ENCODE results near the gene SCAF1. TPM values are rescaled to one million over a fixed set of nuclear protein-coding genes. Genes with fewer than 3 reads are reported as not detected.
A peak's percentile ranks its signal among the peaks of the same experiment; 100 is the strongest.

The SCAF1 gene
- total and polyA plus RNA-seq, 7 donors = 23.0 to 72.9 (median 45.5) TPM

DNA sequence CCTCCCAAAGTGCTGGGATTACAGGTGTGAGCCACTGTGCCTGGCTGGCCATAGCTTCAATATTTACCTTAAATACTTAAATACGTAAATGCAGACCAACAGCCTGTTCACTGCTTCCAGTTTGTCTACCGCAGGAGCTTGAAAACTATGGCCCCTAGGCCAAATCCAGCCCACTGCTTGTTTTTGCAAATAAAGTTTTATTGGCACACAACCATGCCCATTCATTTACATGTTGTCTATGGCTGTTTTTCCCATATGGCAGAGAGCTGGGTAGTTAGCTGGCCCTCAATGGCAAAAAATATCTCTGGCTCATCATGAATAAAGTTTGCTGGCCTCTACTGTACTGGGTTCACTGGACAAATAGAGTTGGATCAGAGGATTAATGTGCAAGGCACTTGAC lies 39.2 kb upstream of the SCAF1 start:
- DNase-seq = no peak
- no peak for ATAC-seq
- no peak overlapping the region for H3K4me3 ChIP-seq
- no peaks in the 10 kb centered on the region for H3K9me3 ChIP-seq
- no peaks in the 10 kb centered on the region for H3K27me3 ChIP-seq (ENCODE audit: insufficient read depth in 3 of 3, low read length in 2 of 3)
- TF ChIP-seq CTCF (IDR thresholded peaks at IDR 0.05) = no peak
- H3K36me3 ChIP-seq (ENCODE audit: insufficient read depth in 1 of 2, low read depth in 1 of 2) = peaks cover 0 to 74% of the 10 kb centered on the region in 2 donors
- no peak overlapping the region for H3K27ac ChIP-seq
- H3K4me1 ChIP-seq = no peaks in the 10 kb centered on the region
- WGBS, 3 donors = 96 to 98% (median 97%) methylated on average over 2 of the region's 2 CpGs
- intact Hi-C loops (cut with DNase I) = no loop called here

DNA sequence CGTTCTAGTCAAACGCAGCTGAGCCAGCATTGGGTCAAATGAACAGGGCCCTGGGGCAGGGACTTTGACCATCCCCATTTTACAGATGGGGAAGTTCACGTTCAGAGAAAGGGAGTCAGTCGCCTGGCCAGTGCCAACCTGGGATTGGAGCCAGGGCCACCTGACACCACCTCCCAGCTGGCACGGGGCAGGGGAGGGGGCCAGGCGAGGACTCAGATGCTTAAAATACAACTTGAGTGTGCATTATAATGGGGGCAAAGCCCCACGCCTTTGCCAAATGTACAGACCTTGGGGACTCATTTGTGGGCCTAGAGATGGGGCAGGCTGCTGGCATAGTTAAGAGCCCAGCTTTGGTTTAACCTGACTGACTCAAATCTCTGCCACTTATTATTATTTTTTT lies 36.4 kb upstream of the SCAF1 start:
- Histone ChIP-seq H3K4me3 (no peak overlapping the region), H3K27ac (peak overlapping the region; percentile 74), H3K9me3 (no peaks in the 10 kb centered on the region), H3K27me3 (ENCODE audit: insufficient read depth in 3 of 3, low read length in 2 of 3) (no peaks in the 10 kb centered on the region), H3K36me3 (ENCODE audit: insufficient read depth in 1 of 2, low read depth in 1 of 2) (peaks cover 0 to 69% of the 10 kb centered on the region in 2 donors), H3K4me1 (no peaks in the 10 kb centered on the region)
- intact Hi-C loops (cut with DNase I) = no loop called here
- ATAC-seq (peak; percentile 85 to 96 (median 92)), DNase-seq (peak in 1 of 2 donors; percentile 88)
- no peak for TF ChIP-seq CTCF (IDR thresholded peaks at IDR 0.05)
- 31 to 64% (median 40%) methylated on average over 7 of the region's 7 CpGs for WGBS, 3 donors

DNA sequence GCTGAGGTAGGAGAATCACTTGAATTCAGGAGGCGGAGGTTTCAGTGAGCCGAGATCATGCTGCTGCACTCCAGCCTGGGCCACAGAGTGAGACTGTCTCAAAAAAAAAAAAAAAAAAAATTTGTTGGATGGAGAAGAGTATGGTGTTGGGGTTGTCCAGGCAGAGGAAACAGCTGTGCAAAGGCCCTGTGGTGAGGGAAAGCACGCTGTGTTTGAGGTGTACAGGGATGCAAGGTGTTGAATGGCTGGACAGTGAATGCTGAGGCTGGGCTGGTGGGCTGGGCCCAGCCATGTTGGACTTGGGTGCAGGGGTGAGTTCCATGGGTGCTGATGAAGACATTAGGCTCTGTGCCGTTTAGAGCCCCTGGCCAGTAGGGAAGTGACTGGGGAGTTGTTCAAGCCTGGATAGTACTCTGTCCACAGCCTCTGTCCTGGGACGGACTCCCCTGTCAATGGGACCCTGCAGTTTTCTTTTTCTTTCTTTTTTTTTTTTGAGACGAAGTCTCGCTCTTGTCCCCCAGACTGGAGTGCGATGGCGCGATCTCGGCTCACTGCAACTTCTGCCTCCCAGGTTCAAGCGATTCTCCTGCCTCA lies 32.4 kb upstream of the SCAF1 start:
- Histone ChIP-seq H3K4me1 (peaks cover 7% of the 10 kb centered on the region), H3K4me3 (no peak overlapping the region), H3K36me3 (ENCODE audit: insufficient read depth in 1 of 2, low read depth in 1 of 2) (peaks cover 0 to 37% of the 10 kb centered on the region in 2 donors), H3K9me3 (no peaks in the 10 kb centered on the region), H3K27ac (no peak overlapping the region), H3K27me3 (ENCODE audit: insufficient read depth in 3 of 3, low read length in 2 of 3) (no peaks in the 10 kb centered on the region)
- TF ChIP-seq CTCF (IDR thresholded peaks at IDR 0.05) = no peak
- DNase-seq (no peak), ATAC-seq (no peak)
- intact Hi-C loops (cut with DNase I) = no loop called here
- 96 to 97% (median 97%) methylated on average over 12 of the region's 12 CpGs for WGBS, 3 donors

- Histone ChIP-seq H3K27me3 (ENCODE audit: insufficient read depth in 3 of 3, low read length in 2 of 3) (no peaks in the 10 kb centered on the region), H3K36me3 (ENCODE audit: insufficient read depth in 1 of 2, low read depth in 1 of 2) (peaks cover 0 to 54% of the 10 kb centered on the region in 2 donors), H3K4me3 (no peak overlapping the region), H3K4me1 (peaks cover 7% of the 10 kb centered on the region), H3K27ac (no peak overlapping the region), H3K9me3 (no peaks in the 10 kb centered on the region)
- 47 to 60% (median 56%) methylated on average over 4 of the region's 4 CpGs for WGBS, 3 donors
- no peak for TF ChIP-seq CTCF (IDR thresholded peaks at IDR 0.05)
- peak; percentile 64 to 70 (median 69) for ATAC-seq
- intact Hi-C loops (cut with DNase I) = no loop called here
- no peak for DNase-seq
Measured at GRCh38 chr19:49613374-49613773, 28.6 kb upstream of the SCAF1 start.

Data from psoas muscle (tissue), 8 donors.